Measurements from ENCODE around the gene CCDC146.

The CCDC146 gene

DNA sequence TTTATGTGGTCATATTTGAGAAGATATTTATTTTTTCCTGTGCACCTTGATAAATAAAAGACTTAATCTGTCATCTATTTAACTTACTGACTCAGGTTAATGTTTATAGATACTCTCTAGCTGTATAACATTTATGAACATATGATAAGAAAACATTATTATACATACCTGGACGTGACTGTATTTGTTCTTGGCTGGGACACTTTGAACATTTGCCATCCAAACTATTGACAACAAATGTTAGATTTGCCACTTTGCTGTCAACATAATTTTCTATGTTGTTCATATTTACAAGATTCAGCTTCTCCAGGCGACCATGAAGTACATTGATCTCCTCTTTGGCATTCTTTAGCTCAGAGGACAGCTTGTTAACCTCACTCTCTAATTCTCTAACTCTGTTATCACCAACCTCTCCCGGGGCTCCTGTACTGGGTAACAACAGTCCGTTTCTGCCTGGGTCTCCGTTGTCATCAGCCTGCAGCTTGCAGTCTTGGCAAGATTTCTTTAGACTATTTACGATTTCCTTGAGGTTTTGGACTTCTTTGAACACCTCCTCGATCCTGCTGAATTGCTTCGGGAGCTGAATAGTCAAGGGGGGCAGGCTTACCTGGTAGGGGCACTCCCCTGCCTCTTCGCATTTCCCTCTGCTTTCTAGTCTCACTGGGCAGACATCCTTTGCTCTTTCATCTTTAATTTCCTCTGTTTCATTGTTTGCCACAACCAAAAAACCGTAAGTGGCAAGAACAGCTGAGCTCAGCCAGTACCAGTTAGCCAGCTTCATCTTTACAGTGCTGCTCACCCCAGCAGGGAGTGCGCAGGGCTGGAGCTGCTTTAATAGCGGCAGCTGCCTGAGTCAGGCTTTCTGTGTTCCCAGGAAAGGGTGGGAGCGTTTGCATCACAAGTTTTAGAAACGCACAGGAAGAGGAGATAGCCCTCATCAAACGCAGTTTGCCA is 76.9 kb downstream of the CCDC146 start, which contains the start of gene FGL2:
Gene FGL2 (minus strand): TSS at position 807 of the 954 bp plus-strand sequence. CDS start 26 bp downstream, at position 781.
- H2BK120ac ChIP-seq (ENCODE audit: low read depth, low read length), result no peak within 1 kb of the TSS
- H4K8ac ChIP-seq (ENCODE audit: low read depth, low read length), result no peak within 1 kb of the TSS
- H3K27ac ChIP-seq (ENCODE audit: low read depth, low read length), result no peak within 1 kb of the TSS
- no peak within 1 kb of the TSS for H3K4ac ChIP-seq (ENCODE audit: low read depth, low read length)
- H4K5ac ChIP-seq (ENCODE audit: low read length), result no peak within 1 kb of the TSS
- H3K79me1 ChIP-seq (ENCODE audit: low read length), result no peaks in the 10 kb centered on the region
- no peak within 1 kb of the TSS for H3K4me3 ChIP-seq (ENCODE audit: low read length)
- H3K27me3 ChIP-seq (ENCODE audit: insufficient read depth, low read length, poor library complexity), result no peaks in the 10 kb centered on the region
- no peaks in the 10 kb centered on the region for H3K36me3 ChIP-seq (ENCODE audit: control insufficient read depth, insufficient read depth, low read length)
- H2BK15ac ChIP-seq (replicated peaks; ENCODE audit: low read depth), result no peak within 1 kb of the TSS
- H3K9ac ChIP-seq (ENCODE audit: low read length), result no peak within 1 kb of the TSS
- H3K79me2 ChIP-seq (ENCODE audit: control insufficient read depth, insufficient read depth, low read length), result no peaks in the 10 kb centered on the region
- H3K4me2 ChIP-seq (ENCODE audit: low read length), result peak within 1 kb of the TSS; percentile 43
- H3K23ac ChIP-seq (ENCODE audit: low read length), result no peak within 1 kb of the TSS
- no peak within 1 kb of the TSS for H3K56ac ChIP-seq (ENCODE audit: low read length)
- H2BK5ac ChIP-seq (ENCODE audit: low read length), result no peak within 1 kb of the TSS
- H3K18ac ChIP-seq (ENCODE audit: low read length), result no peak within 1 kb of the TSS
- H2AK5ac ChIP-seq (ENCODE audit: low read length), result no peak within 1 kb of the TSS
- WGBS (ENCODE audit: extremely low coverage, insufficient coverage, low lambda C conversion rate), result no CpG with 5 or more reads among the region's 15 CpGs
- peak; percentile 40 for DNase-seq
- no peaks in the 10 kb centered on the region for H3K4me1 ChIP-seq (ENCODE audit: control insufficient read depth, low read depth, low read length)

DNA sequence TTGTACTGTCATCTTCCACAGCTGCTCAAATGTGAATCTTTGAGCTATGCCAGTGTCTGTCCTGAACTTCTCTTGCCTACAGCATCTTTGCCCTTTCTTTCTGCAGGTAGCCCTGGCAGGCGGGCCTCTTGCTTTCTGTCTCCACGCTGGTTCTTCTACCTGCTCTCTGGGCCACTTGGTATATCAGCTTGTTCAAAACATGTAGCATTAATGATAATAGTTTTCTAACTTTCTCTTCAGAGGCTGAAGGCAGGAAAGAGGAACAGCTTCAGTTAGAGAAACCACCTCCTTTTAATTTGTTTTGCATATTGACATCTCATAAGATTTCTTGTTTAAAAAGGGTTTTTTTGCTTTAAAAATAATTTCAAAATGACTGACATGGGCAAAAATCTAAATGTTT is 78.1 kb downstream of the CCDC146 start:
- H3K36me3 ChIP-seq (ENCODE audit: control insufficient read depth, insufficient read depth, low read length), result no peaks in the 10 kb centered on the region
- no peak overlapping the region for H3K4me2 ChIP-seq (ENCODE audit: low read length)
- H3K4ac ChIP-seq (ENCODE audit: low read depth, low read length), result no peak overlapping the region
- H3K4me3 ChIP-seq (ENCODE audit: low read length), result no peak overlapping the region
- no peak overlapping the region for H4K5ac ChIP-seq (ENCODE audit: low read length)
- no peak overlapping the region for H3K56ac ChIP-seq (ENCODE audit: low read length)
- no peak overlapping the region for H3K18ac ChIP-seq (ENCODE audit: low read length)
- WGBS (ENCODE audit: extremely low coverage, insufficient coverage, low lambda C conversion rate), result no CpG with 5 or more reads among the region's 2 CpGs
- no peak overlapping the region for H2BK15ac ChIP-seq (replicated peaks; ENCODE audit: low read depth)
- no peak overlapping the region for H3K27ac ChIP-seq (ENCODE audit: low read depth, low read length)
- no peaks in the 10 kb centered on the region for H3K79me2 ChIP-seq (ENCODE audit: control insufficient read depth, insufficient read depth, low read length)
- H3K9ac ChIP-seq (ENCODE audit: low read length), result no peak overlapping the region
- no peak overlapping the region for H2BK120ac ChIP-seq (ENCODE audit: low read depth, low read length)
- H2BK5ac ChIP-seq (ENCODE audit: low read length), result no peak overlapping the region
- no peaks in the 10 kb centered on the region for H3K27me3 ChIP-seq (ENCODE audit: insufficient read depth, low read length, poor library complexity)
- H3K4me1 ChIP-seq (ENCODE audit: control insufficient read depth, low read depth, low read length), result no peaks in the 10 kb centered on the region
- no peak overlapping the region for H2AK5ac ChIP-seq (ENCODE audit: low read length)
- H3K23ac ChIP-seq (ENCODE audit: low read length), result no peak overlapping the region
- H4K8ac ChIP-seq (ENCODE audit: low read depth, low read length), result no peak overlapping the region
- no peaks in the 10 kb centered on the region for H3K79me1 ChIP-seq (ENCODE audit: low read length)
- DNase-seq, result no peak

GRCh38 chr7:77202481-77202976 is 80.1 kb downstream of the CCDC146 start:
- no CpG with 5 or more reads among the region's 4 CpGs for WGBS (ENCODE audit: extremely low coverage, insufficient coverage, low lambda C conversion rate)
- Histone ChIP-seq H3K18ac (ENCODE audit: low read length) (no peak overlapping the region), H3K4me2 (ENCODE audit: low read length) (no peak overlapping the region), H3K79me1 (ENCODE audit: low read length) (no peaks in the 10 kb centered on the region), H3K4me3 (ENCODE audit: low read length) (no peak overlapping the region), H3K4me1 (ENCODE audit: control insufficient read depth, low read depth, low read length) (no peaks in the 10 kb centered on the region), H2BK120ac (ENCODE audit: low read depth, low read length) (no peak overlapping the region), H2AK5ac (ENCODE audit: low read length) (no peak overlapping the region), H4K8ac (ENCODE audit: low read depth, low read length) (no peak overlapping the region), H3K27me3 (ENCODE audit: insufficient read depth, low read length, poor library complexity) (no peaks in the 10 kb centered on the region), H3K79me2 (ENCODE audit: control insufficient read depth, insufficient read depth, low read length) (no peaks in the 10 kb centered on the region), H3K4ac (ENCODE audit: low read depth, low read length) (no peak overlapping the region), H4K5ac (ENCODE audit: low read length) (no peak overlapping the region), H3K36me3 (ENCODE audit: control insufficient read depth, insufficient read depth, low read length) (no peaks in the 10 kb centered on the region), H3K9ac (ENCODE audit: low read length) (no peak overlapping the region), H2BK15ac (replicated peaks; ENCODE audit: low read depth) (no peak overlapping the region), H2BK5ac (ENCODE audit: low read length) (no peak overlapping the region), H3K27ac (ENCODE audit: low read depth, low read length) (no peak overlapping the region), H3K56ac (ENCODE audit: low read length) (no peak overlapping the region), H3K23ac (ENCODE audit: low read length) (no peak overlapping the region)
- DNase-seq, result no peak

DNA sequence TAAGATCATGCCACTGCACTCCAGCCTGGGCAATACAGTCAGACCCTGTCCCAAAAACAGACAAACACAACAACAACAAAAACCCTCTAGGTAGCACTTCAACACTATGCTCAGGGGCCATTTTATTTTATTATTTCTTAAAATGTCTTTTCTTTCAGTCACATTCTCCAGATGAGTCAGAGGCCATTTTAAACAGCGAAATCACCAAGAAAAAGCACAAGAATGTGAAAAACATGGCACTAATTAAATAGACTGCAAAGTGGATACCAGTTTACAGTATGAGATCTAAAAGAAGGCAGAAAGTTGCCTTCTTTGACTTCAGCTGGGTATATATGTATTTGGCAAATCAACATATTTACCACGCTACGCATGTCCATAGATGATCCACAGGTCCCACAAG is 83.3 kb downstream of the CCDC146 start:
- Histone ChIP-seq H3K36me3 (ENCODE audit: control insufficient read depth, insufficient read depth, low read length) (no peaks in the 10 kb centered on the region), H2BK5ac (ENCODE audit: low read length) (no peak overlapping the region), H3K79me1 (ENCODE audit: low read length) (no peaks in the 10 kb centered on the region), H3K27ac (ENCODE audit: low read depth, low read length) (no peak overlapping the region), H3K23ac (ENCODE audit: low read length) (no peak overlapping the region), H3K79me2 (ENCODE audit: control insufficient read depth, insufficient read depth, low read length) (no peaks in the 10 kb centered on the region), H3K4me2 (ENCODE audit: low read length) (no peak overlapping the region), H3K4ac (ENCODE audit: low read depth, low read length) (no peak overlapping the region), H3K9ac (ENCODE audit: low read length) (no peak overlapping the region), H3K18ac (ENCODE audit: low read length) (no peak overlapping the region), H4K8ac (ENCODE audit: low read depth, low read length) (no peak overlapping the region), H3K4me1 (ENCODE audit: control insufficient read depth, low read depth, low read length) (no peaks in the 10 kb centered on the region), H3K56ac (ENCODE audit: low read length) (no peak overlapping the region), H2AK5ac (ENCODE audit: low read length) (no peak overlapping the region), H3K27me3 (ENCODE audit: insufficient read depth, low read length, poor library complexity) (no peaks in the 10 kb centered on the region), H3K4me3 (ENCODE audit: low read length) (no peak overlapping the region), H2BK120ac (ENCODE audit: low read depth, low read length) (no peak overlapping the region), H2BK15ac (replicated peaks; ENCODE audit: low read depth) (no peak overlapping the region), H4K5ac (ENCODE audit: low read length) (no peak overlapping the region)
- WGBS (ENCODE audit: extremely low coverage, insufficient coverage, low lambda C conversion rate), result no CpG with 5 or more reads among the region's 3 CpGs
- DNase-seq, result no peak

DNA sequence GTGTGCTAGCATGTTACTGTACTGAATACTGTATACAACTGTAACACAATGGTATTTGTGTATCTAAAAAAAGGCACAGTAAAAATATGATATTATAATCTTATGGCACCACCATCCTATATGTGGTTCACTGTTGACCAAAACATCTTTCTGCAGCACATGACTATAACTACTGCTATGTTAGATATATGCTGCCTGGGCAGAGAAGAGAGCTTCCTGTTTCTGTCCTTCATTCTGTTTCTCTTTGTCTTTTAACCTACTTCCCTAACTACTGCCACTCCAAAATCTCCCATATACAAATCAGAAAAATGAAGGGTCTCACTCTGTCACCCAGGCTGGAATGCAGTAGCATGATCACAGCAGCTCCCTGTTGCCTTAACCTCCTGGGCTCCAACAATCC is 86.0 kb downstream of the CCDC146 start:
- no peak overlapping the region for H4K8ac ChIP-seq (ENCODE audit: low read depth, low read length)
- no peak overlapping the region for H3K9ac ChIP-seq (ENCODE audit: low read length)
- H3K79me1 ChIP-seq (ENCODE audit: low read length), result no peaks in the 10 kb centered on the region
- no peak overlapping the region for H2AK5ac ChIP-seq (ENCODE audit: low read length)
- no peak overlapping the region for H4K5ac ChIP-seq (ENCODE audit: low read length)
- H2BK15ac ChIP-seq (replicated peaks; ENCODE audit: low read depth), result no peak overlapping the region
- no peak overlapping the region for H2BK120ac ChIP-seq (ENCODE audit: low read depth, low read length)
- no peaks in the 10 kb centered on the region for H3K4me1 ChIP-seq (ENCODE audit: control insufficient read depth, low read depth, low read length)
- H3K4me2 ChIP-seq (ENCODE audit: low read length), result no peak overlapping the region
- H3K27me3 ChIP-seq (ENCODE audit: insufficient read depth, low read length, poor library complexity), result no peaks in the 10 kb centered on the region
- no peak overlapping the region for H3K27ac ChIP-seq (ENCODE audit: low read depth, low read length)
- H2BK5ac ChIP-seq (ENCODE audit: low read length), result no peak overlapping the region
- no peak overlapping the region for H3K23ac ChIP-seq (ENCODE audit: low read length)
- no peaks in the 10 kb centered on the region for H3K79me2 ChIP-seq (ENCODE audit: control insufficient read depth, insufficient read depth, low read length)
- no peak for DNase-seq
- no peak overlapping the region for H3K4me3 ChIP-seq (ENCODE audit: low read length)
- no peak overlapping the region for H3K4ac ChIP-seq (ENCODE audit: low read depth, low read length)
- no peaks in the 10 kb centered on the region for H3K36me3 ChIP-seq (ENCODE audit: control insufficient read depth, insufficient read depth, low read length)
- H3K56ac ChIP-seq (ENCODE audit: low read length), result no peak overlapping the region
- no peak overlapping the region for H3K18ac ChIP-seq (ENCODE audit: low read length)
